KOPT-K1 (cell line): Measurements from ENCODE around the gene MFAP2.
"Not testable (repeated sequence)": the region's sequence is repeated elsewhere in the genome, so short reads cannot be mapped to it uniquely, and the experiment has no call there.

Experiments used
- H3K27ac ChIP-seq: fragments of 200-600 bp; sonication (generic); 2 replicates; pipeline ENCODE4 v1.5.1; 2016; ENCODE audit warnings: antibody characterized with exemption, mild to moderate bottlenecking, low read depth, low read length; ENCODE audit not compliant: poor library complexity, severe bottlenecking
- H3K36me3 ChIP-seq: fragments of 200-600 bp; sonication (generic); 2 replicates; pipeline ENCODE4 v1.5.1; 2017; ENCODE audit warnings: antibody characterized with exemption, mild to moderate bottlenecking, low read length, moderate library complexity; ENCODE audit not compliant: insufficient read depth
- H3K9me3 ChIP-seq: fragments of 200-600 bp; sonication (generic); 2 replicates; pipeline ENCODE4 v1.5.1; 2017; ENCODE audit warnings: antibody characterized with exemption, low read length, mild to moderate bottlenecking; ENCODE audit not compliant: insufficient read depth, poor library complexity, severe bottlenecking

Gene MFAP2

DNA sequence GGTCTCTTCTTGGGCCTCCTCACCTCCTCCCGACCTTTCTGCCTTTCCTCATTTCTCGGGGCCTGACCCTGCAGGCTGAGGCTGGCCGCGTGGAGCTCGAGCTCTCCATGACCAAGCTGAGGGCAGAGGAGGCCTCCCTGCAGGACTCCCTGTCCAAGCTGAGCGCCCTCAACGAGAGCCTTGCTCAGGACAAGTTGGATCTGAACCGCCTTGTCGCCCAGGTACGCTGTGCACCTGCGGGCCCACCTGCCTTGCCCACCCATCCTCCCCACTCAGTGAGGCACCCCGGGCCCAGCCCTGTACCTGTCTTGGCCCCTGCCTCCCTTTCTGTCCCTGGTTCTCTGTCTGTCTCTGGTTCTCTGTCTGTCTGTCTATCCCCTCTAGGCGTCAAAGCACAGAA is 34.2 kb downstream of the MFAP2 start:
- H3K27ac ChIP-seq, H3K36me3 ChIP-seq, H3K9me3 ChIP-seq: not testable (repeated sequence)

- H3K27ac ChIP-seq, H3K9me3 ChIP-seq, H3K36me3 ChIP-seq: not testable (repeated sequence)
Measured at GRCh38 chr1:16945512-16945911, 34.9 kb downstream of the MFAP2 start.

- H3K9me3 ChIP-seq = no peaks in the 10 kb centered on the region
- no peak overlapping the region for H3K27ac ChIP-seq
- no peaks in the 10 kb centered on the region; the same call in 1 of the 2 replicates for H3K36me3 ChIP-seq
Measured at GRCh38 chr1:16944038-16944437, 36.4 kb downstream of the MFAP2 start.

DNA sequence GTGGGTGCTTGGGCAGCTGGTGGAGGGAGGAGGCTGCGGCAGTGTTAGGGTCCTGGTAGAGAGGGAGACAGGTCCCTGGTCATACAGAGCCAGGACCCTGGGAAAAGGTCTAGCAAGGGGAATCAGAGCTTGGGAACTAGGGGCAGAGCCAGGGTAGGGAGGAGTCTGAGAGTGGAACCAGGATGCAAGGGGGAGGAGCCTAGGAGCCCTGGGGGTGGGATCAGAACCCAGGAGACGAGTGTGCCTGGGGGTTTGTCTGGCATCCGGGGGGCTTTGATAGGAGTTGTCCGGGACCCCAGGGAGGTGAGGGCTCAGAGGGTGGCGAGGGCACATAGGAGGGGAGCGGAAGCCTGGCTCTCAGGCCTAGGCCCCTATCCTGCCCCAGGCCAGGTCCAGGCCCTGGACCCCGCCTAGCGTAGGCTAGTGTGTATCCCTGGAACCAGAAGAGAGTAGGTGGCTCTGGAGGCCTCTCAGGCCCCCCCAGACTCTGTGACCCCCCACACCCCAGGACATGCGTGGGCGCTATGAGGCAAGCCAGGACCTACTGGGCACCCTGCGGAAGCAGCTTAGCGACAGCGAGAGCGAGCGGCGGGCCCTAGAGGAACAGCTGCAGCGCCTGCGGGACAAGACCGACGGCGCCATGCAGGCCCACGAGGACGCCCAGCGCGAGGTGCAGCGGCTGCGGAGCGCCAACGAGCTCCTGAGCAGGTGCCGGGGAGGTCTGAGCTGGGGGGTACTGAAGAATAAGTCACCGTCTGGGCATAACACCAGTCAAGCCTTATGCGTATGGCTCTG is 40.8 kb downstream of the MFAP2 start:
- H3K27ac ChIP-seq, H3K9me3 ChIP-seq, H3K36me3 ChIP-seq: not testable (repeated sequence)

- Histone ChIP-seq H3K9me3 (no peaks in the 10 kb centered on the region), H3K27ac (no peak overlapping the region), H3K36me3 (no peaks in the 10 kb centered on the region)
Measured at GRCh38 chr1:16938351-16939321, 41.8 kb downstream of the MFAP2 start.

GRCh38 chr1:16936580-16936979 is 43.8 kb downstream of the MFAP2 start:
- not testable (repeated sequence) for H3K36me3 ChIP-seq

DNA sequence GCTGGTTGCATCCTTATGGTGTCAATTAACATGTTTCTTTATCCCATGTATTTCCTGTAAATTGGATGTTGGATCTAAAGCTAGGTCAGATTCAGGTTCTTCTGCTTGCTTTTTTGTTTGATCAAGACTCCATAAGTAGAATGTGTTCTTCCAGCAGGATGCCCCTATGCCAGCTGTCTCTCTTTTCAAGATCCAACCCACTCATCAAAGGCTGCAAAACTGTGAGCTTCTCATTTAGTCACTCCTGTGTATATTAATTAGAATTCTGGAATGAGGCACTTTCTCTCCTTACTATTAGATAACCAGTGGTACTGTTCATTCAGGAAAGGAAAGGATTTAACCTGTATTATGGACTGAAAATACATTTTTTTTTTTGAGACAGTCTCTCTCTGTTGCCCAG is 46.5 kb downstream of the MFAP2 start:
- not testable (repeated sequence) for H3K36me3 ChIP-seq, H3K27ac ChIP-seq, H3K9me3 ChIP-seq

More at GRCh38 chr1:16936580-16936979, 43.8 kb downstream of the MFAP2 start:
- H3K27ac ChIP-seq, H3K9me3 ChIP-seq: not testable (repeated sequence)

- not testable (repeated sequence) for H3K36me3 ChIP-seq, H3K9me3 ChIP-seq, H3K27ac ChIP-seq
Measured at GRCh38 chr1:16931206-16931934, 49.0 kb downstream of the MFAP2 start.

GRCh38 chr1:16929146-16930041 is 51.0 kb downstream of the MFAP2 start:
- H3K36me3 ChIP-seq, H3K27ac ChIP-seq, H3K9me3 ChIP-seq: not testable (repeated sequence)

- Histone ChIP-seq H3K27ac (peak overlapping the region; percentile 3), H3K36me3 (no peaks in the 10 kb centered on the region), H3K9me3 (no peaks in the 10 kb centered on the region)
Measured at GRCh38 chr1:16927711-16928485, 52.5 kb downstream of the MFAP2 start.

- H3K36me3 ChIP-seq = no peaks in the 10 kb centered on the region
- H3K27ac ChIP-seq = peak overlapping the region; percentile 3
- H3K9me3 ChIP-seq = no peaks in the 10 kb centered on the region
Measured at GRCh38 chr1:16927256-16927655, 53.2 kb downstream of the MFAP2 start.

GRCh38 chr1:16926491-16927073 is 53.8 kb downstream of the MFAP2 start:
- H3K9me3 ChIP-seq = no peaks in the 10 kb centered on the region
- no peaks in the 10 kb centered on the region for H3K36me3 ChIP-seq
- no peak overlapping the region for H3K27ac ChIP-seq

DNA sequence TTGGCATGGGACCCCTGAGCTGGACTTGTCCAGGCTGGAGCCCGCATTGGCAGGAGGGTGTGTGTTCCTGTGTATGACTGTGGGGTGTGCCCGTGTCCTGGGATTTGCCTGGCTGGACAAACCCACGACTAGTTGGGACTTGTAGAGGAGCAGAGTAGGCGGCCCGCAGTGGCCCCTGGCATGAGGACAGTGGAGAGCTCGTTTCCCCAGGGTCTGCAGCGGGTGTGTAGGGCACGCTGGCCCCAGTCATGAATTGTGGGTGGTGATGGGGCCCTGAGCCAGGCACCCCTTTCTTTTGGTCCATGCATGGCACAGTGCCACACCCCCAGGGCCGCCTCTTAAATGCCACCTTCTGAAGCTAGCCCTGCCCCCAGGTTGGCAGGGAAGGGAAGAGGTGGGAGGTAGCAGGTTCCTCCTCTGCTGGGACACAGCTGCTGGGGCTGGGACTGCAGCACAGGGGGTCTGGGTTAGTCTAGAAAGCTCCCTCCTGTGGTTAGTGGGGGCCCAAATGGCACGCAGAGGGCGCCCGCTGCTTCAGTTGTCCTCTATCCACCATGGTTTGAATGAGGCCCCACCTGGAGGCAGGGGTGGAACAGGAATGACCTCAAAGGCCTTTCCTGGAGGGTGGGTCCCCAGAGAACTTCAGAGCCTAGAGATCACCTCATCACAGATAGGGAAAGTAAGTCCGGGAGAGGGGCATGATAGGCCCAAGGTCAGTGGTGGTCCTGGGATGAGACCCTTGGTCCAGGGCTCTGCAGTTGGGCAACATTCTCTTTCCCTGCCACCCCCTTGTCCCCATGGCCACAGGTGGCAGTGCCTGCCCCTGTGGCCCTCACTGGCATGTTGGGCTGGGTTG is 54.6 kb downstream of the MFAP2 start:
- Histone ChIP-seq H3K36me3 (no peaks in the 10 kb centered on the region), H3K27ac (no peak overlapping the region), H3K9me3 (no peaks in the 10 kb centered on the region)
